ENCODE results near the gene HELZ.

- TF ChIP-seq CTCF (IDR thresholded peaks at IDR 0.05; ENCODE audit: low read depth, low read length, missing input control) = no peak
- TF ChIP-seq FOXA1 (IDR thresholded peaks at IDR 0.05) = no peak
- TF ChIP-seq GABPA (IDR thresholded peaks at IDR 0.05 in 1 of 2, conservative IDR thresholded peaks at IDR 0.05 in 1 of 2) = no peak
- no peak for TF ChIP-seq NR2F2 (IDR thresholded peaks at IDR 0.05)
- no peak for TF ChIP-seq RAD21 (IDR thresholded peaks at IDR 0.05)
- TF ChIP-seq, protein P1, sequence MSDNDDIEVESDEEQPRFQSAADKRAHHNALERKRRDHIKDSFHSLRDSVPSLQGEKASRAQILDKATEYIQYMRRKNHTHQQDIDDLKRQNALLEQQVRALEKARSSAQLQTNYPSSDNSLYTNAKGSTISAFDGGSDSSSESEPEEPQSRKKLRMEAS (IDR thresholded peaks at IDR 0.05) = no peak
- TF ChIP-seq, protein P2, sequence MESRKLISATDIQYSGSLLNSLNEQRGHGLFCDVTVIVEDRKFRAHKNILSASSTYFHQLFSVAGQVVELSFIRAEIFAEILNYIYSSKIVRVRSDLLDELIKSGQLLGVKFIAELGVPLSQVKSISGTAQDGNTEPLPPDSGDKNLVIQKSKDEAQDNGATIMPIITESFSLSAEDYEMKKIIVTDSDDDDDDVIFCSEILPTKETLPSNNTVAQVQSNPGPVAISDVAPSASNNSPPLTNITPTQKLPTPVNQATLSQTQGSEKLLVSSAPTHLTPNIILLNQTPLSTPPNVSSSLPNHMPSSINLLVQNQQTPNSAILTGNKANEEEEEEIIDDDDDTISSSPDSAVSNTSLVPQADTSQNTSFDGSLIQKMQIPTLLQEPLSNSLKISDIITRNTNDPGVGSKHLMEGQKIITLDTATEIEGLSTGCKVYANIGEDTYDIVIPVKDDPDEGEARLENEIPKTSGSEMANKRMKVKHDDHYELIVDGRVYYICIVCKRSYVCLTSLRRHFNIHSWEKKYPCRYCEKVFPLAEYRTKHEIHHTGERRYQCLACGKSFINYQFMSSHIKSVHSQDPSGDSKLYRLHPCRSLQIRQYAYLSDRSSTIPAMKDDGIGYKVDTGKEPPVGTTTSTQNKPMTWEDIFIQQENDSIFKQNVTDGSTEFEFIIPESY (IDR thresholded peaks at IDR 0.05) = no peak
These were observed 177.2 kb downstream of the HELZ start for GRCh38 chr17:67067571-67068482.
